Smooth muscle cell (in vitro differentiated cells): ENCODE results near the gene LILRA6. TPM values are rescaled to one million over a fixed set of nuclear protein-coding genes. Genes with fewer than 3 reads are reported as not detected.
"Not testable (repeated sequence)": the region's sequence is repeated elsewhere in the genome, so short reads cannot be mapped to it uniquely, and the experiment has no call there.

Experiments used
- DNase-seq: peaks from one replicate; lab custom pipeline; 2025; ENCODE audit not compliant: unreplicated experiment; lab: John Stamatoyannopoulos, UW
- H2AFZ ChIP-seq: fragments of 200-600 bp; sonication (generic); 2 replicates; pipeline ENCODE4 v1.6.0; 2016; ENCODE audit warnings: antibody characterized with exemption, low read depth, mild to moderate bottlenecking
- H3F3A ChIP-seq: fragments of 200-600 bp; sonication (generic); 2 replicates; pipeline ENCODE4 v1.6.0; 2017; ENCODE audit warnings: antibody characterized with exemption, low read depth
- H3K27ac ChIP-seq: fragments of 200-600 bp; sonication (generic); 2 replicates; pipeline ENCODE4 v1.5.1; 2016; ENCODE audit warnings: low read depth, mild to moderate bottlenecking
- H3K27me3 ChIP-seq: fragments of 200-600 bp; sonication (generic); 2 replicates; pipeline ENCODE4 v1.6.1; 2016; ENCODE audit warnings: low read depth, mild to moderate bottlenecking
- H3K36me3 ChIP-seq: fragments of 200-600 bp; sonication (generic); 2 replicates; pipeline ENCODE4 v1.5.1; 2016; ENCODE audit warnings: low read depth
- H3K4me1 ChIP-seq: fragments of 200-600 bp; sonication (generic); 2 replicates; pipeline ENCODE4 v1.5.1; 2016; ENCODE audit warnings: low read depth
- H3K4me2 ChIP-seq: fragments of 200-600 bp; sonication (generic); 2 replicates; pipeline ENCODE4 v1.6.0; 2016; ENCODE audit warnings: mild to moderate bottlenecking
- H3K4me3 ChIP-seq: fragments of 200-600 bp; sonication (generic); 2 replicates; pipeline ENCODE4 v1.5.1; 2016; ENCODE audit warnings: mild to moderate bottlenecking
- H3K79me2 ChIP-seq: fragments of 200-600 bp; sonication (generic); 2 replicates; pipeline ENCODE4 v1.6.0; 2016; ENCODE audit warnings: low read depth, mild to moderate bottlenecking
- H3K9ac ChIP-seq: fragments of 200-600 bp; sonication (generic); 2 replicates; pipeline ENCODE4 v1.6.0; 2016; ENCODE audit warnings: low read depth
- H3K9me3 ChIP-seq: fragments of 200-600 bp; sonication (generic); replicated peaks from 2 replicates; pipeline ENCODE4 v1.5.1; 2016; ENCODE audit warnings: low read depth
- H4K20me1 ChIP-seq: fragments of 200-600 bp; sonication (generic); 2 replicates; pipeline ENCODE4 v1.6.0; 2016; ENCODE audit warnings: low read depth
- CTCF ChIP-seq: fragments of 200-600 bp; sonication (generic); IDR thresholded peaks from 2 replicates; pipeline ENCODE4 v1.5.1; 2017; ENCODE audit warnings: borderline replicate concordance, mild to moderate bottlenecking, antibody characterized with exemption; ENCODE audit not compliant: insufficient read depth, poor library complexity, severe bottlenecking
- WGBS: methylation state at CpG from one replicate; pipeline ENCODE4 v1.1.7; 2016; ENCODE audit warnings: low lambda C conversion rate; 5-methylcytosine and 5-hydroxymethylcytosine counted together
- polyA plus RNA-seq: library from polyadenylated mRNA; unstranded; fragments of >200 nt; fragmentation: Nextera tagmentation; extraction: Ambion mirVana; gene quantifications from 2 replicates; pipeline ENCODE4 v1.2.1, GENCODE V29; 2016
- total RNA-seq: library from RNA; depleted of rRNA; stranded (reverse); fragments of >200 nt; gene quantifications from 2 replicates; pipeline ENCODE4 v1.2.3, GENCODE V29; 2014

LILRA6 gene
- total and polyA plus RNA-seq, 2 experiments from 2014 or later: not detected

- no peak overlapping the region for H3K9ac ChIP-seq
- no peaks in the 10 kb centered on the region for H4K20me1 ChIP-seq
- H3K79me2 ChIP-seq: no peaks in the 10 kb centered on the region
- no peak overlapping the region for H3K27ac ChIP-seq
- no peak for DNase-seq
- no peaks in the 10 kb centered on the region for H3F3A ChIP-seq
- H2AFZ ChIP-seq: no peak overlapping the region
- H3K4me3 ChIP-seq: no peak overlapping the region
- H3K9me3 ChIP-seq: no peaks in the 10 kb centered on the region
- no peaks in the 10 kb centered on the region for H3K36me3 ChIP-seq
- WGBS: 93% methylated on average over 18 of the region's 18 CpGs
- H3K4me2 ChIP-seq: no peak overlapping the region
- H3K27me3 ChIP-seq: peaks cover 3% of the 10 kb centered on the region
- no peaks in the 10 kb centered on the region for H3K4me1 ChIP-seq
- no peak for TF ChIP-seq CTCF
Measured at GRCh38 chr19:54279406-54279962, 36.9 kb upstream of the LILRA6 start.

- H3F3A ChIP-seq, H3K27me3 ChIP-seq, H2AFZ ChIP-seq, H3K9me3 ChIP-seq, H3K79me2 ChIP-seq, H3K27ac ChIP-seq, H3K4me3 ChIP-seq, H3K36me3 ChIP-seq, H3K4me2 ChIP-seq, DNase-seq, H3K9ac ChIP-seq, H3K4me1 ChIP-seq, H4K20me1 ChIP-seq: not testable (repeated sequence)
- WGBS: 94% methylated on average over 12 of the region's 15 CpGs
Measured at GRCh38 chr19:54278571-54279195, 36.1 kb upstream of the LILRA6 start.

GRCh38 chr19:54278056-54278455 is 35.5 kb upstream of the LILRA6 start:
- DNase-seq, H3F3A ChIP-seq: not testable (repeated sequence)

GRCh38 chr19:54277111-54277615 is 34.6 kb upstream of the LILRA6 start:
- not testable (repeated sequence) for H3K27me3 ChIP-seq, H3F3A ChIP-seq, H3K4me2 ChIP-seq, H3K9me3 ChIP-seq, H3K9ac ChIP-seq, H4K20me1 ChIP-seq, H3K4me1 ChIP-seq, H2AFZ ChIP-seq, H3K79me2 ChIP-seq, H3K27ac ChIP-seq, H3K36me3 ChIP-seq, DNase-seq, H3K4me3 ChIP-seq
- WGBS: 90% methylated on average over 13 of the region's 15 CpGs

More at GRCh38 chr19:54278056-54278455, 35.5 kb upstream of the LILRA6 start:
- H3K9me3 ChIP-seq, H3K9ac ChIP-seq, H3K4me2 ChIP-seq, H3K4me1 ChIP-seq, H3K27me3 ChIP-seq, H3K36me3 ChIP-seq, H3K4me3 ChIP-seq, H3K79me2 ChIP-seq, H4K20me1 ChIP-seq, H3K27ac ChIP-seq, H2AFZ ChIP-seq: not testable (repeated sequence)
- 86% methylated on average over 13 of the region's 13 CpGs for WGBS

- Histone ChIP-seq H3F3A (no peaks in the 10 kb centered on the region), H3K9me3 (no peaks in the 10 kb centered on the region), H4K20me1 (no peaks in the 10 kb centered on the region), H3K4me1 (no peaks in the 10 kb centered on the region), H3K27me3 (peaks cover 3% of the 10 kb centered on the region), H3K4me3 (no peak overlapping the region), H3K36me3 (no peaks in the 10 kb centered on the region), H3K79me2 (no peaks in the 10 kb centered on the region), H3K27ac (no peak overlapping the region), H2AFZ (no peak overlapping the region), H3K9ac (no peak overlapping the region), H3K4me2 (no peak overlapping the region)
- WGBS: 80% methylated on average over 9 of the region's 9 CpGs
- no peak for TF ChIP-seq CTCF
- no peak for DNase-seq
Measured at GRCh38 chr19:54275951-54276350, 33.4 kb upstream of the LILRA6 start.

GRCh38 chr19:54274516-54274915 is 31.9 kb upstream of the LILRA6 start:
- WGBS: 84% methylated on average over 6 of the region's 9 CpGs
- not testable (repeated sequence) for DNase-seq, H3K9ac ChIP-seq, H3K4me3 ChIP-seq, H3K27ac ChIP-seq, H3K79me2 ChIP-seq, H3K4me2 ChIP-seq, H3K9me3 ChIP-seq, H3K4me1 ChIP-seq, H3F3A ChIP-seq, H4K20me1 ChIP-seq, H3K36me3 ChIP-seq, H2AFZ ChIP-seq, H3K27me3 ChIP-seq
